ENCODE data around the gene CPNE2. TPM values are rescaled to one million over a fixed set of nuclear protein-coding genes. Genes with fewer than 3 reads are reported as not detected.
"Not testable (repeated sequence)": the region's sequence is repeated elsewhere in the genome, so short reads cannot be mapped to it uniquely, and the experiment has no call there.

The CPNE2 gene
- total RNA-seq, 4 donors from 2014 or later: 21.6 to 43.0 (median 34.9) TPM

GRCh38 chr16:57067347-57067746 is 25.0 kb upstream of the CPNE2 start:
- 100% methylated on average over 1 of the region's 3 CpGs for WGBS
- intact Hi-C loops (cut with DNase I): no loop called here

GRCh38 chr16:57069053-57069452 is 23.3 kb upstream of the CPNE2 start:
- 90% methylated on average over 7 of the region's 7 CpGs for WGBS
- intact Hi-C loops (cut with DNase I): no loop called here
- Histone ChIP-seq H3K4me3 (no peak overlapping the region), H3K27me3 (no peaks in the 10 kb centered on the region), H3K4me1 (no peaks in the 10 kb centered on the region), H3K27ac (replicated peaks in 1 of 4) (no peak overlapping the region), H3K36me3 (peaks cover 0 to 37% (median 13%) of the 10 kb centered on the region in 4 donors), H3K9me3 (no peaks in the 10 kb centered on the region)
- no peak for TF ChIP-seq POLR2A (IDR thresholded peaks at IDR 0.05; ENCODE audit: low read depth)
- TF ChIP-seq POLR2AphosphoS5 (IDR thresholded peaks at IDR 0.05): no peak
- no peak for TF ChIP-seq EP300 (IDR thresholded peaks at IDR 0.05)
- TF ChIP-seq CTCF (IDR thresholded peaks at IDR 0.05): no peak
- no peak for DNase-seq (ENCODE audit: extremely low spot score)

More at GRCh38 chr16:57067347-57067746, 25.0 kb upstream of the CPNE2 start:
- no peaks in the 10 kb centered on the region for H3K9me3 ChIP-seq
- no peaks in the 10 kb centered on the region for H3K27me3 ChIP-seq
- TF ChIP-seq POLR2A (IDR thresholded peaks at IDR 0.05; ENCODE audit: low read depth) (no peak), CTCF (IDR thresholded peaks at IDR 0.05) (no peak), POLR2AphosphoS5 (IDR thresholded peaks at IDR 0.05) (no peak)
- DNase-seq (ENCODE audit: extremely low spot score): no peak
- H3K36me3 ChIP-seq: peaks cover 0 to 37% (median 13%) of the 10 kb centered on the region in 4 donors
- no peak overlapping the region for H3K4me3 ChIP-seq
- H3K4me1 ChIP-seq: no peaks in the 10 kb centered on the region
- H3K27ac ChIP-seq (replicated peaks in 1 of 4): no peak overlapping the region

GRCh38 chr16:57069635-57070370 is 22.6 kb upstream of the CPNE2 start:
- H3K9me3 ChIP-seq: no peaks in the 10 kb centered on the region
- H3K36me3 ChIP-seq: peaks cover 0 to 43% (median 19%) of the 10 kb centered on the region in 4 donors
- no peaks in the 10 kb centered on the region for H3K4me1 ChIP-seq
- H3K27me3 ChIP-seq: no peaks in the 10 kb centered on the region
- no peak for DNase-seq (ENCODE audit: extremely low spot score)
- H3K4me3 ChIP-seq: no peak overlapping the region
- TF ChIP-seq CTCF (IDR thresholded peaks at IDR 0.05) (no peak), EP300 (IDR thresholded peaks at IDR 0.05) (no peak), POLR2A (IDR thresholded peaks at IDR 0.05; ENCODE audit: low read depth) (no peak), POLR2AphosphoS5 (IDR thresholded peaks at IDR 0.05) (no peak)
- intact Hi-C loops (cut with DNase I): no loop called here
- no peak overlapping the region for H3K27ac ChIP-seq (replicated peaks in 1 of 4)
- 85% methylated on average over 8 of the region's 8 CpGs for WGBS

- Histone ChIP-seq H3K4me3 (no peak overlapping the region), H3K27ac (replicated peaks in 1 of 4) (no peak overlapping the region), H3K36me3 (peaks cover 0 to 49% (median 20%) of the 10 kb centered on the region in 4 donors), H3K9me3 (no peaks in the 10 kb centered on the region), H3K4me1 (no peaks in the 10 kb centered on the region), H3K27me3 (no peaks in the 10 kb centered on the region)
- intact Hi-C loops (cut with DNase I): no loop called here
- TF ChIP-seq EP300 (IDR thresholded peaks at IDR 0.05) (no peak), POLR2AphosphoS5 (IDR thresholded peaks at IDR 0.05) (no peak), POLR2A (IDR thresholded peaks at IDR 0.05; ENCODE audit: low read depth) (no peak), CTCF (IDR thresholded peaks at IDR 0.05) (no peak)
- 100% methylated on average over 2 of the region's 2 CpGs for WGBS
- DNase-seq (ENCODE audit: extremely low spot score): no peak
Observed at GRCh38 chr16:57070424-57070823, 22.0 kb upstream of the CPNE2 start.

GRCh38 chr16:57071081-57071732 is 21.2 kb upstream of the CPNE2 start:
- intact Hi-C loops (cut with DNase I); H3K27me3 ChIP-seq; H3K9me3 ChIP-seq; DNase-seq (ENCODE audit: extremely low spot score); H3K4me3 ChIP-seq; H3K27ac ChIP-seq (replicated peaks in 1 of 4); H3K4me1 ChIP-seq: not testable (repeated sequence)
- H3K36me3 ChIP-seq: peaks cover 0 to 54% (median 22%) of the 10 kb centered on the region in 4 donors
- WGBS: 82% methylated on average over 4 of the region's 4 CpGs
